ENCODE measurements around the gene OAS2. TPM values are rescaled to one million over a fixed set of nuclear protein-coding genes. Genes with fewer than 3 reads are reported as not detected.
A peak's percentile ranks its signal among the peaks of the same experiment; 100 is the strongest.

Gene OAS2
- total RNA-seq, 4 donors from 2014 or later: 1.2 to 4.2 (median 3.2) TPM

DNA sequence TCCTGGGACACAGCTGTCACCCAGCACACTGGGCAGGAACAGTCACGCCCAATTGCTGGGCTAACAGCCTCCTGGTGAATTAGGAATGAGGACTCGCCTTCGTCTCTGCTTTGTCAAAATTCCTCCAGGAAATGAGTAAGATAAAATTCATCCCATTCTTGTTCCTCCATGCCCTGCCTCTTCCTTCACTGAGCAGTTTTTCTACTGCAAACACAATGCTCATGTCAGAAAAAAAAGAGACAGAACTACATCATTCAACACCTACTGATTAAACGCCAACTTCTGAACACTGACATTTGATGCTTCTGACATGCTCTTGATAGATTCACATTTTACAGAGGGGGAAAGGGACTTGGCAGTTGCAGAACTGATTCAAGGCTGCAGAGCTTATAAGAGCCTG lies 40.7 kb downstream of the OAS2 start:
- no peaks in the 10 kb centered on the region for H3K4me1 ChIP-seq
- H3K9me3 ChIP-seq: no peaks in the 10 kb centered on the region
- TF ChIP-seq EP300 (IDR thresholded peaks at IDR 0.05) (no peak), POLR2AphosphoS5 (IDR thresholded peaks at IDR 0.05) (no peak), POLR2A (IDR thresholded peaks at IDR 0.05) (no peak)
- TF ChIP-seq, protein P1, sequence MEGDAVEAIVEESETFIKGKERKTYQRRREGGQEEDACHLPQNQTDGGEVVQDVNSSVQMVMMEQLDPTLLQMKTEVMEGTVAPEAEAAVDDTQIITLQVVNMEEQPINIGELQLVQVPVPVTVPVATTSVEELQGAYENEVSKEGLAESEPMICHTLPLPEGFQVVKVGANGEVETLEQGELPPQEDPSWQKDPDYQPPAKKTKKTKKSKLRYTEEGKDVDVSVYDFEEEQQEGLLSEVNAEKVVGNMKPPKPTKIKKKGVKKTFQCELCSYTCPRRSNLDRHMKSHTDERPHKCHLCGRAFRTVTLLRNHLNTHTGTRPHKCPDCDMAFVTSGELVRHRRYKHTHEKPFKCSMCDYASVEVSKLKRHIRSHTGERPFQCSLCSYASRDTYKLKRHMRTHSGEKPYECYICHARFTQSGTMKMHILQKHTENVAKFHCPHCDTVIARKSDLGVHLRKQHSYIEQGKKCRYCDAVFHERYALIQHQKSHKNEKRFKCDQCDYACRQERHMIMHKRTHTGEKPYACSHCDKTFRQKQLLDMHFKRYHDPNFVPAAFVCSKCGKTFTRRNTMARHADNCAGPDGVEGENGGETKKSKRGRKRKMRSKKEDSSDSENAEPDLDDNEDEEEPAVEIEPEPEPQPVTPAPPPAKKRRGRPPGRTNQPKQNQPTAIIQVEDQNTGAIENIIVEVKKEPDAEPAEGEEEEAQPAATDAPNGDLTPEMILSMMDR (IDR thresholded peaks at IDR 0.05): no peak
- no peak overlapping the region for H3K27ac ChIP-seq
- no peak overlapping the region for H3K4me3 ChIP-seq
- 37% methylated on average over 4 of the region's 4 CpGs for WGBS
- H3K27me3 ChIP-seq: no peaks in the 10 kb centered on the region
- no peak for DNase-seq (ENCODE audit: low spot score in 2 of 2)
- H3K36me3 ChIP-seq: no peaks in the 10 kb centered on the region

DNA sequence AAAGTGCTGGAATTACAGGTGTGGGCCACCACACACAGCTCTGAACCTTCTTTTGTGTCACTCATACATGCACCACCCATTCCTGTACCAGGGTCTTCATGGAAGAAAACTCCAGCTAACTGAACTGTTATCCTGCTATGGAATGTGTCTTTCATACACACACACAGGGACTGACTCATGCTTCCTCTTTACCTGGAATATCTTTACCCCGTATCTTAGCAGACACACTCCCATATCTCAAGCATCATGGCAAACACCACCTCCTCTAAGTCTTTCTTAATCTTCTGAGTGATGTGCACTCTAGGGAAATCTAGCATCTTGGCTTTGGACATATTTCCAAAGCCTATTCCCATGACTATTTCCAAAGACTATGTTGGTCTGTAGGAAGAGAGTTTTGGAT lies 43.2 kb downstream of the OAS2 start:
- 92% methylated on average over 1 of the region's 1 CpG for WGBS
- Histone ChIP-seq H3K27ac (no peak overlapping the region), H3K4me1 (no peaks in the 10 kb centered on the region), H3K27me3 (no peaks in the 10 kb centered on the region), H3K9me3 (no peaks in the 10 kb centered on the region), H3K4me3 (no peak overlapping the region), H3K36me3 (no peaks in the 10 kb centered on the region)
- TF ChIP-seq POLR2AphosphoS5 (IDR thresholded peaks at IDR 0.05) (no peak), EP300 (IDR thresholded peaks at IDR 0.05) (no peak), POLR2A (IDR thresholded peaks at IDR 0.05) (no peak)
- TF ChIP-seq, protein P1 (IDR thresholded peaks at IDR 0.05): no peak
- DNase-seq (ENCODE audit: low spot score in 2 of 2): no peak

DNA sequence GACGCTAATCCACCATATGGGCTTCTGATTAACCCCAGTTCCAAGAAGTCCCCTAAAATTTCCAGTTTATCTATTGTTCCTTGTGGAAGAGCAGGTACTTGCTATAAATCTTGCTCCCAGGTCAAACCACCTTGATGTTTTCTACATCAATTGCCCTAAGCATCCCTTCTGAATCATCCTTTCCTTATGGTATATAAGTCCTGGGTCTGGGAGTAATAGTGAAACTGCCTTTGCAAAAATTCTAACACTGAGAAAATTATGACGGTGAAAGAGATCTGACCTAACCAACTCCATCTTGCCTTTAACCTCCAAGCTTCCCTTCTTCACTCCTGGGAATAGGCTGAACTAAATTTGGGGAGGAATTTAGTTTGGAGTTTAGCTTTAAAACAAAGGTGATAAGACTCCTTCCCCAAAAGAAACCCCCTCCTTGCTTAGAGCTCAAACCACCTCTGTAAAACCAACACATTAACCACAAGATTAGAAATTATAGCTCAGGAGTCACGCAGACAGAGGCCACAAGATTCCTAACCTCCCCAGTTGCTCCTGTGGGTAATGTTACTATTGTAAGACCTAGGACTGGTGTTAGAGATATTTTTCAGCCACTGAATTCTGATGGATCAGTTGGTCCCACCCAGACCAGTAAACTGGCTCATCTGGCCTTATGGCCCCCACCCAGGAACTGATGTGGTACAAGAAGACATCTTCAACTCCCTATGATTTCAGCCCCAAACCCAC lies 44.4 kb downstream of the OAS2 start:
- H3K9me3 ChIP-seq: no peaks in the 10 kb centered on the region
- H3K4me3 ChIP-seq: no peak overlapping the region
- no peaks in the 10 kb centered on the region for H3K27me3 ChIP-seq
- no peak overlapping the region for H3K27ac ChIP-seq
- 89% methylated on average over 3 of the region's 3 CpGs for WGBS
- DNase-seq (ENCODE audit: low spot score in 2 of 2): no peak
- H3K36me3 ChIP-seq: no peaks in the 10 kb centered on the region
- no peaks in the 10 kb centered on the region for H3K4me1 ChIP-seq
- TF ChIP-seq, protein P1 (IDR thresholded peaks at IDR 0.05): no peak
- TF ChIP-seq POLR2A (IDR thresholded peaks at IDR 0.05) (no peak), POLR2AphosphoS5 (IDR thresholded peaks at IDR 0.05) (no peak), EP300 (IDR thresholded peaks at IDR 0.05) (no peak)

DNA sequence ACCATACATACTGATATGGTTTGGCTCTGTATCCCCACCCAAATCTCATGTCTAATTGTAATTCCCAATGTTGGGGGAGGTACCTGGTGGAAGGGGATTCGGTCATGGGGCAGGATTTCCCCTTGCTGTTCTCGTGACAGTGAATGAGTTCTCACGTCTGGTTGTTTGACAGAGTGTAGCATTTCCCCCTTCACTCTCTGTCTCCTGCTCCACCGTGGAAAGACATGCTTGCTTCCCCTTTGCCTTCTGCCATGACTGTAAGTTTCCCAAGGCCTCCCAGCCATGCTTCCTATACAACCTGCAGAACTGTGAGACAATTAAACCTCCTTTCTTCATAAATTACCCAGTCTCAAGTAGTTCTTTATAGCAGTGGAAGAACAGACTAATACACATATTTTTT lies 49.4 kb downstream of the OAS2 start:
- TF ChIP-seq EP300 (IDR thresholded peaks at IDR 0.05): no peak
- TF ChIP-seq, protein P1 (IDR thresholded peaks at IDR 0.05): no peak
- TF ChIP-seq POLR2A (IDR thresholded peaks at IDR 0.05): no peak
- no peak for TF ChIP-seq POLR2AphosphoS5 (IDR thresholded peaks at IDR 0.05)

DNA sequence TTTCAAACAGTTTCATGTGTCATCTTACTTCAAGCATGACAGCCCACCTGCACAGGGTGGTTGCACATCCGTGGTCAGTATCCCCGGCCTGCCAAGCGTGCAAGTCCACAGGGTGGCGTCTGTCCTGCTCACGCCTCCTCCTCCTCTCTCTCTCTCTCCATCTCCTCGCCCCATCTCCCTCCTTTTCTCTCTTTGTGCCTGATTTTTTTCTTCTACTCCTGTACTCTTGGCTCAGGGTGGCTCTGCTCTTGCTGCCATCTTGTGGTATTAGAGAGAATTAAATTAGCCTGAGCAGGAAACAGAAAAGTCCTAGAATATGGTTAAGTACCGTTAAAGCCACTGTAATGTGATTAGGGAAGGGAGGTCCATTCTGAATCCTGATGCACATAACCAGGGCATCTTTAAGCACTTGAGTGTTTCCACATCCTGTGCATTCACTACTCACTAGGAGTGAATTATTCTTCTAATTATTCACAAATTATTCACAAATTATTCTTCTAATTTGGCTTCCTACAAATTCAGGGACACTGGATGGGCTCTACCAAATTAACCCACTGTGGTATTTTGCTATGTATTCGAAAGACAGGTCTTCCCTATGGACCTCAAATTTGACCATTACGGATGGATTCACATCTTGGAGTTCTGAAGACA lies 52.7 kb downstream of the OAS2 start:
- H3K4me1 ChIP-seq: peaks cover 3% of the 10 kb centered on the region
- no peak for DNase-seq (ENCODE audit: low spot score in 2 of 2)
- no peaks in the 10 kb centered on the region for H3K27me3 ChIP-seq
- H3K9me3 ChIP-seq: no peaks in the 10 kb centered on the region
- no peaks in the 10 kb centered on the region for H3K36me3 ChIP-seq
- 13% methylated on average over 9 of the region's 9 CpGs for WGBS
- no peak overlapping the region for H3K27ac ChIP-seq
- no peak overlapping the region for H3K4me3 ChIP-seq
- TF ChIP-seq, protein P1 (IDR thresholded peaks at IDR 0.05): peak; percentile 64 to 83
- TF ChIP-seq POLR2AphosphoS5 (IDR thresholded peaks at IDR 0.05): no peak

More for the DNA sequence above, 49.4 kb downstream of the OAS2 start:
- no peaks in the 10 kb centered on the region for H3K36me3 ChIP-seq
- 56% methylated on average over 4 of the region's 4 CpGs for WGBS
- no peak for DNase-seq (ENCODE audit: low spot score in 2 of 2)
- H3K27ac ChIP-seq: no peak overlapping the region
- H3K9me3 ChIP-seq: no peaks in the 10 kb centered on the region
- no peaks in the 10 kb centered on the region for H3K27me3 ChIP-seq
- H3K4me1 ChIP-seq: peaks cover 3% of the 10 kb centered on the region
- no peak overlapping the region for H3K4me3 ChIP-seq

Measured in suprapubic skin (tissue), 4 donors.